Adrenal gland (tissue), 5 donors: ENCODE measurements around the gene BRSK2.

ENCODE experiments used
- CTCF ChIP-seq, 6 experiments: fragments of 450-650 bp in 4 of 6; fragments of 200-600 bp in 2 of 6; sonication (generic) in 1 of 6; IDR thresholded peaks; 1 replicate in 5 of 6; 2 replicates in 1 of 6; pipeline versions ENCODE4 v1.5.1 to v1.8.0; 2016 to 2021; ENCODE audit warnings: antibody characterized with exemption in 6 of 6, mild to moderate bottlenecking in 2 of 6, moderate library complexity in 1 of 6
- POLR2A ChIP-seq, 2 donors: fragments of 450-650 bp; IDR thresholded peaks; one replicate each; pipeline ENCODE4 v1.6.1; 2017; ENCODE audit warnings: antibody characterized with exemption in 2 of 2, mild to moderate bottlenecking in 2 of 2, moderate library complexity in 1 of 2
- donor health status: DM: no; HTN: no; CAD: no.

- TF ChIP-seq CTCF (IDR thresholded peaks at IDR 0.05) (no peak), POLR2A (IDR thresholded peaks at IDR 0.05) (no peak)
These were observed 6.7 kb downstream of the BRSK2 start for GRCh38 chr11:1396375-1396841.
